HL-60 (cell line): ENCODE results near the gene PIM3.
A peak's percentile ranks its signal among the peaks of the same experiment; 100 is the strongest.

Source experiments
- DNase-seq, 2 experiments: peaks; one replicate each; pipeline ENCODE4 v3.0.0-alpha.2; 2010 to 2020; ENCODE audit warnings: low read depth in 1 of 2, low spot score in 1 of 2
- H3K27ac ChIP-seq: fragments of 250-450 bp; sonication (Bioruptor Pico); replicated peaks from 2 replicates; pipeline ENCODE4 v1.5.1; 2020; ENCODE audit warnings: mild to moderate bottlenecking, moderate library complexity
- H3K27me3 ChIP-seq: fragments of 250-450 bp; sonication (Bioruptor Pico); 2 replicates; pipeline ENCODE4 v1.5.1; 2021; ENCODE audit warnings: mild to moderate bottlenecking, moderate library complexity; ENCODE audit not compliant: insufficient read depth, poor library complexity, severe bottlenecking
- H3K4me3 ChIP-seq: replicated peaks from 2 replicates; pipeline ENCODE4 v1.5.1; 2011; ENCODE audit warnings: mild to moderate bottlenecking, control low read depth, low read length; ENCODE audit not compliant: insufficient read depth
- GABPA ChIP-seq: IDR thresholded peaks from 2 replicates; pipeline ENCODE4 v1.6.1; 2012; ENCODE audit warnings: low read depth
- POLR2AphosphoS5 ChIP-seq: IDR thresholded peaks from 2 replicates; pipeline ENCODE4 v1.6.1; 2012; ENCODE audit warnings: low read depth
- SPI1 ChIP-seq: IDR thresholded peaks from 2 replicates; pipeline ENCODE4 v1.6.1; 2012; ENCODE audit warnings: low read depth, mild to moderate bottlenecking, borderline replicate concordance
- TF ChIP-seq, protein P1 (sequence below): IDR thresholded peaks from one replicate; pipeline ENCODE4 v1.5.1; 2011; ENCODE audit warnings: low read length, control low read depth, inconsistent platforms; ENCODE audit not compliant: insufficient read depth
- TF ChIP-seq, protein P2 (sequence below): IDR thresholded peaks from 2 replicates; pipeline ENCODE4 v1.6.1; 2012; ENCODE audit warnings: low read depth; ENCODE audit not compliant: insufficient replicate concordance

PIM3 gene

DNA sequence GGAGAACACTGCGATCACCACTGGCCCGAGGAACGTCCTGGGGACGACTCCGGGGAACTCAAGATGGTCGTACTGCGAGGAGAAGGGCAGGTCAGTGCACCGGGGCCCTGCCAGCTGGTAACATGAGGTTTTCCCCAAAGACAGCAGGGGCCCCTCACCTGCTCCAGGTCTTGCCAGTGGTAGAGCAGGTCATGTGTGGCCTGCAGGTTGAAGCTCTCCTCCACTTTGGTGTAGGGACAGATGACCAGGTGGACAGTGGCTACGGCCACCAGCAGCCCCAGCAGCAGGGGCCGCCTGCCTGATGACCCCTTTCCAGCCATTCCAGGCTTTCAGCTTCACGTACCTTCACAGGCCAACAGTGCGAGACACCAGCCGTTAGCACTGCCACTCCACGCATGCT, 47.1 kb upstream of the PIM3 start:
- TF ChIP-seq GABPA, result no peak
- Histone ChIP-seq H3K4me3 (no peak overlapping the region), H3K27me3 (no peaks in the 10 kb centered on the region), H3K27ac (no peak overlapping the region)
- no peak for DNase-seq

DNA sequence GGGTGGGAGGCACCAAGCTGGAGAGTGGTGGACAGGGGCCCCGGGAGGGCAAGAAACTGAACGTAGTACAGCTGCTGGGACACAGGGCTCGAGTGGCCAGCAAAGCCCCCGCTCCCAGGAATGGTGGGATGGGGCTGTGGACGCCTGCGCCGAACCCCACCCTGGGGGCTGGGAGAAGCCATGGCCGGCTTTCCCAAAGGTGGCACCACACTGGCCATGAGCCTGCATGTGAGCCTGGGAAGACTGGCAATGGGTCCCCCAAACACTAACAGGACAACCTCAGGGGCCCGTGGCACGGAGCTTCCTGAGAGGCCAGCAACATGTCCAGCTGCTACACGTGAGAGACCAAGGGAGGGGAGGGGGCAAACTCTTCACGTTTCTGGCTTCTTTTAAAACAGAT, 46.3 kb upstream of the PIM3 start:
- no peak for DNase-seq
- Histone ChIP-seq H3K4me3 (no peak overlapping the region), H3K27ac (no peak overlapping the region), H3K27me3 (no peaks in the 10 kb centered on the region)
- no peak for TF ChIP-seq POLR2AphosphoS5
- TF ChIP-seq GABPA, result no peak
- TF ChIP-seq, protein P1, sequence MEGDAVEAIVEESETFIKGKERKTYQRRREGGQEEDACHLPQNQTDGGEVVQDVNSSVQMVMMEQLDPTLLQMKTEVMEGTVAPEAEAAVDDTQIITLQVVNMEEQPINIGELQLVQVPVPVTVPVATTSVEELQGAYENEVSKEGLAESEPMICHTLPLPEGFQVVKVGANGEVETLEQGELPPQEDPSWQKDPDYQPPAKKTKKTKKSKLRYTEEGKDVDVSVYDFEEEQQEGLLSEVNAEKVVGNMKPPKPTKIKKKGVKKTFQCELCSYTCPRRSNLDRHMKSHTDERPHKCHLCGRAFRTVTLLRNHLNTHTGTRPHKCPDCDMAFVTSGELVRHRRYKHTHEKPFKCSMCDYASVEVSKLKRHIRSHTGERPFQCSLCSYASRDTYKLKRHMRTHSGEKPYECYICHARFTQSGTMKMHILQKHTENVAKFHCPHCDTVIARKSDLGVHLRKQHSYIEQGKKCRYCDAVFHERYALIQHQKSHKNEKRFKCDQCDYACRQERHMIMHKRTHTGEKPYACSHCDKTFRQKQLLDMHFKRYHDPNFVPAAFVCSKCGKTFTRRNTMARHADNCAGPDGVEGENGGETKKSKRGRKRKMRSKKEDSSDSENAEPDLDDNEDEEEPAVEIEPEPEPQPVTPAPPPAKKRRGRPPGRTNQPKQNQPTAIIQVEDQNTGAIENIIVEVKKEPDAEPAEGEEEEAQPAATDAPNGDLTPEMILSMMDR, result no peak
- TF ChIP-seq, protein P2, sequence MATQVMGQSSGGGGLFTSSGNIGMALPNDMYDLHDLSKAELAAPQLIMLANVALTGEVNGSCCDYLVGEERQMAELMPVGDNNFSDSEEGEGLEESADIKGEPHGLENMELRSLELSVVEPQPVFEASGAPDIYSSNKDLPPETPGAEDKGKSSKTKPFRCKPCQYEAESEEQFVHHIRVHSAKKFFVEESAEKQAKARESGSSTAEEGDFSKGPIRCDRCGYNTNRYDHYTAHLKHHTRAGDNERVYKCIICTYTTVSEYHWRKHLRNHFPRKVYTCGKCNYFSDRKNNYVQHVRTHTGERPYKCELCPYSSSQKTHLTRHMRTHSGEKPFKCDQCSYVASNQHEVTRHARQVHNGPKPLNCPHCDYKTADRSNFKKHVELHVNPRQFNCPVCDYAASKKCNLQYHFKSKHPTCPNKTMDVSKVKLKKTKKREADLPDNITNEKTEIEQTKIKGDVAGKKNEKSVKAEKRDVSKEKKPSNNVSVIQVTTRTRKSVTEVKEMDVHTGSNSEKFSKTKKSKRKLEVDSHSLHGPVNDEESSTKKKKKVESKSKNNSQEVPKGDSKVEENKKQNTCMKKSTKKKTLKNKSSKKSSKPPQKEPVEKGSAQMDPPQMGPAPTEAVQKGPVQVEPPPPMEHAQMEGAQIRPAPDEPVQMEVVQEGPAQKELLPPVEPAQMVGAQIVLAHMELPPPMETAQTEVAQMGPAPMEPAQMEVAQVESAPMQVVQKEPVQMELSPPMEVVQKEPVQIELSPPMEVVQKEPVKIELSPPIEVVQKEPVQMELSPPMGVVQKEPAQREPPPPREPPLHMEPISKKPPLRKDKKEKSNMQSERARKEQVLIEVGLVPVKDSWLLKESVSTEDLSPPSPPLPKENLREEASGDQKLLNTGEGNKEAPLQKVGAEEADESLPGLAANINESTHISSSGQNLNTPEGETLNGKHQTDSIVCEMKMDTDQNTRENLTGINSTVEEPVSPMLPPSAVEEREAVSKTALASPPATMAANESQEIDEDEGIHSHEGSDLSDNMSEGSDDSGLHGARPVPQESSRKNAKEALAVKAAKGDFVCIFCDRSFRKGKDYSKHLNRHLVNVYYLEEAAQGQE, result no peak

DNA sequence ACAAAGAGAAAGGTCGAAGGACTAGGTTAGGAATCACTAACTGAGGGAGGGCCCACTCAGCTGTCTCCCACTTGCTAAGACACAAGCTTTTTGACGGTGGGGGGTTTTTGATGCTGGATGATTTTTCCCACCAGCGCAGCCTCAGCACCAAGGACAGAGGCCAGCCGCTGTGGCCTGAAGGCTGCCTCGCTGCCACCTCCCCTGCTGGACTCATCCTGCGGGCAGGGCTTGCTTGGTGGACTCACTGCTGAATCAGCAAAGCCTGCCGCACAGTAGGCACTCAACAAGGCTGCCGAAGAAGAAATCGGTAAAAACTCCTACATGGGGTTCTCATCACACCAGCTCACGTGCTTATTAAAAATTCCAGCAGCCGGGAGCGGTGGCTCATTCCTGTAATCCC, 45.0 kb upstream of the PIM3 start:
- Histone ChIP-seq H3K27me3 (no peaks in the 10 kb centered on the region), H3K4me3 (no peak overlapping the region), H3K27ac (no peak overlapping the region)
- TF ChIP-seq, protein P2, result peak; percentile 89
- no peak for TF ChIP-seq POLR2AphosphoS5
- DNase-seq, result no peak

DNA sequence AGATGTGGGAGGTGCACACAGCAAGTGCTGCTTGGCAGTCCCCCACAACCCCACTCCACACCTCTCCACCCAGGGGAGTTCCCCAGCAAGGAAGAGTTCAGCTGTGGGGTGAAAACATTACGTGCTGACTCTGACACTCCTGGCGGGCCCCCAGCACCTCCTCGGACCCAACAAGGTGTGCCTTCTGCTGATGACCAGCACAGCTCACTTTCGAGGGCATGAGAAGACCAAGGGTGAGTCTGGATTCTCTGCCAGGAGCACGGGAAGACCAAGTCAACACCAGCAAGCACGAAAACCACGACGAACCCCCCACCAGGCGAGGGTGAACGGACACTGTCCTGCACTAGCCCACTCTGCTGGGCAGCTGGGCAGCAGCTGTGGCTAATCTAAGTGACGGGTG, 43.7 kb upstream of the PIM3 start:
- TF ChIP-seq POLR2AphosphoS5 (no peak), SPI1 (no peak), GABPA (no peak)
- TF ChIP-seq, protein P2, result no peak
- no peak overlapping the region for H3K4me3 ChIP-seq
- no peak for DNase-seq
- H3K27me3 ChIP-seq, result no peaks in the 10 kb centered on the region
- H3K27ac ChIP-seq, result no peak overlapping the region
